HCT116 (cell line): ENCODE data around the gene GPATCH8. TPM values are rescaled to one million over a fixed set of nuclear protein-coding genes. Genes with fewer than 3 reads are reported as not detected.

Experiments used
- ATAC-seq: fragments of 200-7000 bp; cut with Tn5 transposase; 2 replicates; pipeline ENCODE4 v1.9.1; 2020; ENCODE audit warnings: mild to moderate bottlenecking, moderate library complexity
- BruUV-seq: library from RNA; stranded (reverse); fragments of 400-500 nt; replicated peaks from 2 replicates; lab custom pipeline; 2021; lab: Mats Ljungman, UMichigan
- CTCF ChIA-PET: fragments of 300-600 bp; sonication (Branson Sonifier 250); formaldehyde crosslinking; loops from one replicate; lab custom pipeline; 2021; ENCODE audit warnings: antibody characterized with exemption; lab: Charles Lee
- POLR2A ChIA-PET: fragments of 300-600, 350-600 bp; sonication (Branson Sonifier 250); formaldehyde crosslinking; loops from one replicate; lab custom pipeline; 2021; ENCODE audit warnings: antibody characterized with exemption; lab: Charles Lee
- RAD21 ChIA-PET, 2 experiments: fragments of 300-600 bp; sonication (Branson Sonifier 250); formaldehyde crosslinking; loops; one replicate each; lab custom pipeline; 2023; ENCODE audit warnings: low total read pairs in 2 of 2; ENCODE audit not compliant: uncharacterized antibody in 2 of 2, unreplicated experiment in 2 of 2, low non-redundant PET in 1 of 2; lab: Charles Lee
- DNase-seq: peaks from one replicate; pipeline ENCODE4 v3.0.0-alpha.2; 2010; ENCODE audit warnings: low read depth, low spot score
- H2AFZ ChIP-seq: fragments of 200-600 bp; shearing (Covaris generic), sonication (generic); 2 replicates; pipeline ENCODE4 v1.6.1; 2017; ENCODE audit warnings: low read depth, mixed run types, mixed read lengths, antibody characterized with exemption, low read length; ENCODE audit not compliant: poor library complexity, severe bottlenecking
- H3K27ac ChIP-seq: 2 replicates; pipeline ENCODE4 v1.5.1; 2012; ENCODE audit warnings: low read depth, low read length
- H3K27me3 ChIP-seq: fragments of 200-600 bp; sonication (generic); 2 replicates; pipeline ENCODE4 v1.6.1; 2016; ENCODE audit warnings: mixed run types, low read length, mixed read lengths; ENCODE audit not compliant: insufficient read depth
- H3K36me3 ChIP-seq, 2 experiments: fragments of 200-500 bp in 1 of 2; fragments of 200-600 bp in 1 of 2; sonication (Bioruptor generic) in 1 of 2; sonication (generic) in 1 of 2; 2 replicates each; pipeline versions ENCODE4 v1.5.1 to v1.6.1; 2014 to 2016; ENCODE audit warnings: low read length in 2 of 2, inconsistent platforms in 1 of 2, mixed read lengths in 1 of 2, mixed run types in 1 of 2; ENCODE audit not compliant: insufficient read depth in 2 of 2, control insufficient read depth in 1 of 2
- H3K4me1 ChIP-seq, 2 experiments: fragments of 200-600 bp in 1 of 2; sonication (generic) in 1 of 2; 2 replicates each; pipeline versions ENCODE4 v1.5.1 to v1.6.1; 2012 to 2017; ENCODE audit warnings: low read length in 2 of 2, inconsistent platforms in 1 of 2, mild to moderate bottlenecking in 1 of 2, mixed read lengths in 1 of 2, mixed run types in 1 of 2, moderate library complexity in 1 of 2; ENCODE audit not compliant: insufficient read depth in 2 of 2, control insufficient read depth in 1 of 2
- H3K4me2 ChIP-seq: fragments of 200-600 bp; sonication (generic); 2 replicates; pipeline ENCODE4 v1.6.1; 2017; ENCODE audit warnings: mixed run types, low read length, mixed read lengths
- H3K4me3 ChIP-seq, 2 experiments: fragments of 200-600 bp in 1 of 2; sonication (generic) in 1 of 2; replicated peaks in 1 of 2; 2 replicates each; pipeline ENCODE4 v1.5.1; 2011 to 2016; ENCODE audit warnings: low read length in 2 of 2, control low read depth in 1 of 2, low read depth in 1 of 2, mild to moderate bottlenecking in 1 of 2, mixed read lengths in 1 of 2, mixed run types in 1 of 2
- H3K79me2 ChIP-seq: fragments of 200-600 bp; sonication (generic); 2 replicates; pipeline ENCODE4 v1.6.1; 2017; ENCODE audit warnings: mild to moderate bottlenecking, mixed run types, low read length, moderate library complexity, mixed read lengths; ENCODE audit not compliant: insufficient read depth
- H3K9ac ChIP-seq: fragments of 200-600 bp; sonication (generic); 2 replicates; pipeline ENCODE4 v1.6.1; 2016; ENCODE audit warnings: low read length, mixed read lengths
- H3K9me2 ChIP-seq: fragments of 200-600 bp; sonication (generic), shearing (Covaris generic); 2 replicates; pipeline ENCODE4 v1.6.1; 2017; ENCODE audit warnings: mixed run types, mild to moderate bottlenecking, moderate library complexity; ENCODE audit not compliant: insufficient read depth
- H3K9me3 ChIP-seq, 2 experiments: fragments of 200-500 bp in 1 of 2; fragments of 200-600 bp in 1 of 2; sonication (Bioruptor generic) in 1 of 2; sonication (generic) in 1 of 2; 2 replicates each; pipeline ENCODE4 v1.6.1; 2014 to 2017; ENCODE audit warnings: low read length in 2 of 2, mixed read lengths in 2 of 2, inconsistent platforms in 1 of 2, low read depth in 1 of 2, mild to moderate bottlenecking in 1 of 2, mixed run types in 1 of 2, moderate library complexity in 1 of 2; ENCODE audit not compliant: control insufficient read depth in 1 of 2, insufficient read depth in 1 of 2
- H4K20me1 ChIP-seq: fragments of 200-600 bp; sonication (generic), shearing (Covaris generic); 2 replicates; pipeline ENCODE4 v1.6.1; 2017; ENCODE audit warnings: mixed run types, mild to moderate bottlenecking, moderate library complexity; ENCODE audit not compliant: insufficient read depth
- CBX3 ChIP-seq: IDR thresholded peaks from 2 replicates; pipeline ENCODE4 v1.6.1; 2012; ENCODE audit warnings: low read depth
- EGR1 ChIP-seq: IDR thresholded peaks from 2 replicates; pipeline ENCODE4 v1.6.1; 2012; ENCODE audit warnings: low read depth
- ELF1 ChIP-seq: IDR thresholded peaks from 2 replicates; pipeline ENCODE4 v1.6.1; 2012; ENCODE audit warnings: low read depth, borderline replicate concordance
- EZH2phosphoT487 ChIP-seq: fragments of 200-600 bp; IDR thresholded peaks from 2 replicates; pipeline ENCODE4 v1.6.1; 2018; ENCODE audit warnings: antibody characterized with exemption, borderline replicate concordance
- SIN3A ChIP-seq: IDR thresholded peaks from 2 replicates; pipeline ENCODE4 v1.6.1; 2012; ENCODE audit warnings: low read depth
- SRF ChIP-seq: IDR thresholded peaks from 2 replicates; pipeline ENCODE4 v1.6.1; 2012; ENCODE audit warnings: low read depth
- YY1 ChIP-seq: IDR thresholded peaks from 2 replicates; pipeline ENCODE4 v1.6.1; 2011; ENCODE audit warnings: low read length, low read depth, moderate library complexity, mild to moderate bottlenecking; ENCODE audit not compliant: insufficient replicate concordance; ENCODE audit errors: extremely low read depth
- intact Hi-C: fragments of 100-400 bp; cut with micrococcal nuclease; formaldehyde crosslinking; loops from 2 replicates; pipeline ENCODE4 v1.10.0; 2022
- total RNA-seq: library from RNA; stranded (reverse); gene quantifications from one replicate; pipeline ENCODE4 v1.2.1, GENCODE V29; 2021; ENCODE audit not compliant: unreplicated experiment
- TF ChIP-seq, protein P1 (sequence below): IDR thresholded peaks from 2 replicates; pipeline ENCODE4 v1.6.1; 2012; ENCODE audit warnings: low read depth
- TF ChIP-seq, protein P2 (sequence below): IDR thresholded peaks from 2 replicates; pipeline ENCODE4 v1.6.1; 2011; ENCODE audit warnings: mild to moderate bottlenecking, low read length, moderate library complexity; ENCODE audit not compliant: insufficient replicate concordance; ENCODE audit errors: extremely low read depth

GPATCH8 gene
- total RNA-seq, 1 experiment from 2014 or later: 28.7 TPM

DNA sequence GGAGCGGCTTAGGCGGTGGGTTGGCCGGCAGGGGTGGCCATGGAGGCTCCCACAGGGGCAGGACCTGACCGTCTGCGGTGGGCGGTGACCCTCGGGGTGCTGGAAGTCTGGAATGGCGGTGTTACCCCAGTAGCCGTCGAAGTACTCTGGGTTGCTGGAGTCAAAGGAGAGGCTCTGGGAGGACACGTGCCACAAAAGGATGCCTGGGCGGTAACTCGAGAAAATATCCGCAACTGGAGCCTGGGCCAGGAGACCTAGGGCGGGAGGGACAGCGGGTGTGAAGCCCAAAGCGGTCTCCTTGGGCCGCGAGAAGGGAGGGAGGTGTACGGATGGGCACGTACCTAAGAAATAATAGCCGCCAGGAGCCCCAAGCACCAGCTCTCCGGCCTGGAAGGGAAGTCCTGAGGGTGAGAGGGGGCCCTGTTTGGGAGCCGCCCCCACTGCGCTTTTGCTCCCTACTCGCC, 118.4 kb downstream of the GPATCH8 start:
- intact Hi-C loops: no loop called here
- H4K20me1 ChIP-seq: no peaks in the 10 kb centered on the region
- no peaks in the 10 kb centered on the region for H3K36me3 ChIP-seq
- peak overlapping the region; percentile 98 for H3K4me2 ChIP-seq
- DNase-seq: no peak
- no peak for ATAC-seq
- H3K4me3 ChIP-seq: peak overlapping the region; percentile 57 to 67
- POLR2A ChIA-PET: interaction anchor here (0.9 to 1.5 kb wide), 4 partner anchors 9 to 22 kb away, joined by 3 to 7 read pairs (median 6); partner anchors contain the start of gene FAM171A2
- TF ChIP-seq EZH2phosphoT487 (no peak), SIN3A (no peak), YY1 (no peak), ELF1 (no peak), SRF (no peak), EGR1 (no peak), CBX3 (no peak)
- TF ChIP-seq, protein P1, sequence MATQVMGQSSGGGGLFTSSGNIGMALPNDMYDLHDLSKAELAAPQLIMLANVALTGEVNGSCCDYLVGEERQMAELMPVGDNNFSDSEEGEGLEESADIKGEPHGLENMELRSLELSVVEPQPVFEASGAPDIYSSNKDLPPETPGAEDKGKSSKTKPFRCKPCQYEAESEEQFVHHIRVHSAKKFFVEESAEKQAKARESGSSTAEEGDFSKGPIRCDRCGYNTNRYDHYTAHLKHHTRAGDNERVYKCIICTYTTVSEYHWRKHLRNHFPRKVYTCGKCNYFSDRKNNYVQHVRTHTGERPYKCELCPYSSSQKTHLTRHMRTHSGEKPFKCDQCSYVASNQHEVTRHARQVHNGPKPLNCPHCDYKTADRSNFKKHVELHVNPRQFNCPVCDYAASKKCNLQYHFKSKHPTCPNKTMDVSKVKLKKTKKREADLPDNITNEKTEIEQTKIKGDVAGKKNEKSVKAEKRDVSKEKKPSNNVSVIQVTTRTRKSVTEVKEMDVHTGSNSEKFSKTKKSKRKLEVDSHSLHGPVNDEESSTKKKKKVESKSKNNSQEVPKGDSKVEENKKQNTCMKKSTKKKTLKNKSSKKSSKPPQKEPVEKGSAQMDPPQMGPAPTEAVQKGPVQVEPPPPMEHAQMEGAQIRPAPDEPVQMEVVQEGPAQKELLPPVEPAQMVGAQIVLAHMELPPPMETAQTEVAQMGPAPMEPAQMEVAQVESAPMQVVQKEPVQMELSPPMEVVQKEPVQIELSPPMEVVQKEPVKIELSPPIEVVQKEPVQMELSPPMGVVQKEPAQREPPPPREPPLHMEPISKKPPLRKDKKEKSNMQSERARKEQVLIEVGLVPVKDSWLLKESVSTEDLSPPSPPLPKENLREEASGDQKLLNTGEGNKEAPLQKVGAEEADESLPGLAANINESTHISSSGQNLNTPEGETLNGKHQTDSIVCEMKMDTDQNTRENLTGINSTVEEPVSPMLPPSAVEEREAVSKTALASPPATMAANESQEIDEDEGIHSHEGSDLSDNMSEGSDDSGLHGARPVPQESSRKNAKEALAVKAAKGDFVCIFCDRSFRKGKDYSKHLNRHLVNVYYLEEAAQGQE: no peak
- TF ChIP-seq, protein P2, sequence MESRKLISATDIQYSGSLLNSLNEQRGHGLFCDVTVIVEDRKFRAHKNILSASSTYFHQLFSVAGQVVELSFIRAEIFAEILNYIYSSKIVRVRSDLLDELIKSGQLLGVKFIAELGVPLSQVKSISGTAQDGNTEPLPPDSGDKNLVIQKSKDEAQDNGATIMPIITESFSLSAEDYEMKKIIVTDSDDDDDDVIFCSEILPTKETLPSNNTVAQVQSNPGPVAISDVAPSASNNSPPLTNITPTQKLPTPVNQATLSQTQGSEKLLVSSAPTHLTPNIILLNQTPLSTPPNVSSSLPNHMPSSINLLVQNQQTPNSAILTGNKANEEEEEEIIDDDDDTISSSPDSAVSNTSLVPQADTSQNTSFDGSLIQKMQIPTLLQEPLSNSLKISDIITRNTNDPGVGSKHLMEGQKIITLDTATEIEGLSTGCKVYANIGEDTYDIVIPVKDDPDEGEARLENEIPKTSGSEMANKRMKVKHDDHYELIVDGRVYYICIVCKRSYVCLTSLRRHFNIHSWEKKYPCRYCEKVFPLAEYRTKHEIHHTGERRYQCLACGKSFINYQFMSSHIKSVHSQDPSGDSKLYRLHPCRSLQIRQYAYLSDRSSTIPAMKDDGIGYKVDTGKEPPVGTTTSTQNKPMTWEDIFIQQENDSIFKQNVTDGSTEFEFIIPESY: no peak
- peaks cover 4 to 18% of the 10 kb centered on the region in 2 experiments; a peak in 3 of 4 replicates for H3K4me1 ChIP-seq
- peak overlapping the region; percentile 29; the same call in 1 of the 2 replicates for H3K27ac ChIP-seq
- no peaks in the 10 kb centered on the region for H3K9me2 ChIP-seq
- H3K79me2 ChIP-seq: no peaks in the 10 kb centered on the region
- no peaks in the 10 kb centered on the region for H3K27me3 ChIP-seq
- no TSS peak for BruUV-seq
- peak overlapping the region; percentile 88 for H2AFZ ChIP-seq
- peak overlapping the region; percentile 77 for H3K9ac ChIP-seq
- RAD21 ChIA-PET: no interaction called here
- CTCF ChIA-PET: interaction anchor here (0.9 to 1.2 kb wide), 4 partner anchors 9 to 175 kb away, joined by 3 to 9 read pairs (median 3); partner anchors contain the start of gene FAM171A2
- no peaks in the 10 kb centered on the region for H3K9me3 ChIP-seq
